Left cardiac atrium (tissue), 4 donors: ENCODE data around the gene DUSP9. TPM values are rescaled to one million over a fixed set of nuclear protein-coding genes. Genes with fewer than 3 reads are reported as not detected.
"Not testable (repeated sequence)": the region's sequence is repeated elsewhere in the genome, so short reads cannot be mapped to it uniquely, and the experiment has no call there.

Experiments
- ATAC-seq, 2 donors: fragments of 200-7000 bp; cut with Tn5 transposase; one replicate each; pipeline ENCODE4 v1.9.1; 2020; ENCODE audit warnings: mild to moderate bottlenecking in 2 of 2, moderate library complexity in 2 of 2
- DNase-seq: peaks from one replicate; pipeline ENCODE4 v3.0.0-alpha.2; 2020
- intact Hi-C, 2 donors: fragments of 100-400 bp; cut with DNase I; formaldehyde crosslinking; loops; one replicate each; pipeline versions ENCODE4 v1.14.1 to v1.15.1; 2022 to 2023
- long read RNA-seq: library from polyadenylated mRNA; unstranded; transcript quantifications from one replicate; pipeline ENCODE4 v2.0.0, GENCODE V29; 2021
- total RNA-seq, 2 donors: library from RNA; stranded (reverse); fragmentation: NEBNext Ultra II Directional; extraction: Animal tissue kit (Norgen Biotek cat#: 25700); gene quantifications; one replicate each; pipeline ENCODE4 v1.2.1, GENCODE V29; 2021
- donor health status: DM: no; HTN: yes; CAD: no.
- donor health status: DM: no; HTN: yes; CAD: no; lungs with severe emphysema.
- donor health status: DM: yes; HTN: yes; CAD: no.
- donor health status: Dilated cardiomyopathy.

DUSP9 gene
- not detected for total RNA-seq
- long read RNA-seq: 0 reads

- DNase-seq: peak; percentile 20
Observed at GRCh38 chrX:153646620-153647373, at the start of gene DUSP9. Gene DUSP9, plus strand, starts transcription at chrX:153647203. Its CDS starts 751 bp downstream, at chrX:153647954.

GRCh38 chrX:153598541-153599191, 48.3 kb upstream of the DUSP9 start, which contains the start of gene CCNQ:
Gene CCNQ, minus strand, starts transcription at chrX:153599139. Its CDS starts 66 bp downstream, at chrX:153599073.
- no peak for DNase-seq
- intact Hi-C loops: no loop called here
- ATAC-seq: peak; percentile 36 to 72

More at GRCh38 chrX:153646620-153647373, at the start of gene DUSP9:
- intact Hi-C loops: loop anchor here in 1 of 2 donors (10.0 kb wide), 1 partner anchor 92 kb away; no protein-coding TSS in a partner anchor
- peak; percentile 22 to 75 for ATAC-seq

GRCh38 chrX:153599192-153600031, 47.6 kb upstream of the DUSP9 start:
- intact Hi-C loops: no loop called here
- DNase-seq (peak; percentile 91), ATAC-seq (peak; percentile 96 to 97)

- intact Hi-C loops: no loop called here
- DNase-seq (no peak), ATAC-seq (peak in 1 of 2 donors; percentile 22)
Observed at GRCh38 chrX:153600032-153600373, 47.0 kb upstream of the DUSP9 start.

- DNase-seq: no peak
- intact Hi-C loops: no loop called here
- no peak for ATAC-seq
Observed at GRCh38 chrX:153600921-153601320, 46.1 kb upstream of the DUSP9 start.

- no peak for DNase-seq
- intact Hi-C loops: no loop called here
- ATAC-seq: no peak
Observed at GRCh38 chrX:153601511-153602110, 45.4 kb upstream of the DUSP9 start.

GRCh38 chrX:153602601-153603000, 44.4 kb upstream of the DUSP9 start:
- intact Hi-C loops: no loop called here
- DNase-seq (no peak), ATAC-seq (no peak)

- no peak for ATAC-seq
- no peak for DNase-seq
- intact Hi-C loops: no loop called here
Observed at GRCh38 chrX:153603131-153603656, 43.8 kb upstream of the DUSP9 start.

- intact Hi-C loops, ATAC-seq, DNase-seq: not testable (repeated sequence)
Observed at GRCh38 chrX:153604666-153605380, 42.2 kb upstream of the DUSP9 start.

GRCh38 chrX:153606503-153606902, 40.5 kb upstream of the DUSP9 start:
- ATAC-seq (no peak), DNase-seq (no peak)
- intact Hi-C loops: no loop called here

GRCh38 chrX:153608376-153608775, 38.6 kb upstream of the DUSP9 start:
- intact Hi-C loops: no loop called here
- DNase-seq (no peak), ATAC-seq (no peak)

GRCh38 chrX:153608806-153609205, 38.2 kb upstream of the DUSP9 start:
- no peak for ATAC-seq

GRCh38 chrX:153609917-153610835, 36.8 kb upstream of the DUSP9 start:
- peak; percentile 75 for DNase-seq
- intact Hi-C loops: loop anchor here in 1 of 2 donors (10.0 kb wide), 1 partner anchor 55 kb away; no protein-coding TSS in a partner anchor
- ATAC-seq: peak; percentile 95 to 99

More at GRCh38 chrX:153608806-153609205, 38.2 kb upstream of the DUSP9 start:
- no peak for DNase-seq
- intact Hi-C loops: no loop called here

GRCh38 chrX:153610836-153611213, 36.2 kb upstream of the DUSP9 start:
- intact Hi-C loops: loop anchor here in 1 of 2 donors (10.0 kb wide), 1 partner anchor 54 kb away; no protein-coding TSS in a partner anchor
- DNase-seq (no peak), ATAC-seq (no peak)

GRCh38 chrX:153611298-153612095, 35.5 kb upstream of the DUSP9 start:
- DNase-seq: no peak
- no peak for ATAC-seq
- intact Hi-C loops: loop anchor here in 1 of 2 donors (10.0 kb wide), 1 partner anchor 53 kb away; no protein-coding TSS in a partner anchor

- intact Hi-C loops: loop anchor here in 1 of 2 donors (10.0 kb wide), 1 partner anchor 52 kb away; no protein-coding TSS in a partner anchor
- ATAC-seq (no peak), DNase-seq (no peak)
Observed at GRCh38 chrX:153612413-153612812, 34.6 kb upstream of the DUSP9 start.
